Naive thymus-derived CD4-positive, alpha-beta T cell (primary cell): Measurements from ENCODE around the gene NBR1. TPM values are rescaled to one million over a fixed set of nuclear protein-coding genes. Genes with fewer than 3 reads are reported as not detected.

Source experiments
- ATAC-seq: fragments of 150-1000 bp; cut with Tn5 transposase; 2 replicates; pipeline ENCODE4 v1.10.0; 2021; ENCODE audit warnings: mild to moderate bottlenecking, moderate library complexity
- CTCF ChIA-PET: fragments of 350-600 bp; sonication (Branson Sonifier 250); formaldehyde crosslinking; loops from one replicate; lab custom pipeline; 2021; ENCODE audit warnings: antibody characterized with exemption; lab: Charles Lee
- POLR2A ChIA-PET: fragments of 350-600 bp; sonication (Branson Sonifier 250); formaldehyde crosslinking; loops from one replicate; lab custom pipeline; 2021; ENCODE audit warnings: antibody characterized with exemption, inconsistent platforms; lab: Charles Lee
- DNase-seq, 9 donors: peaks; one replicate each; pipeline versions ENCODE4 v3.0.0 to v3.0.0-alpha.2; 2020 to 2022; ENCODE audit warnings: mixed read lengths in 1 of 9
- H3K27ac ChIP-seq: one replicate; pipeline ENCODE4 v1.7.0; 2013; ENCODE audit warnings: mild to moderate bottlenecking, low read depth, low read length, moderate library complexity
- H3K27me3 ChIP-seq, 2 donors: one replicate each; pipeline ENCODE4 v1.7.0; 2013; ENCODE audit warnings: low read length in 2 of 2, mild to moderate bottlenecking in 2 of 2, moderate library complexity in 2 of 2; ENCODE audit not compliant: control insufficient read depth in 2 of 2, insufficient read depth in 2 of 2
- H3K36me3 ChIP-seq, 3 experiments: 1 replicate in 2 of 3; 2 replicates in 1 of 3; pipeline ENCODE4 v1.7.0; 2013; ENCODE audit warnings: low read length in 3 of 3, mild to moderate bottlenecking in 3 of 3, moderate library complexity in 1 of 3; ENCODE audit not compliant: insufficient read depth in 3 of 3, control insufficient read depth in 2 of 3
- H3K4me1 ChIP-seq, 2 donors: one replicate each; pipeline ENCODE4 v1.7.0; 2013; ENCODE audit warnings: low read length in 2 of 2, mild to moderate bottlenecking in 2 of 2, moderate library complexity in 1 of 2; ENCODE audit not compliant: control insufficient read depth in 2 of 2, insufficient read depth in 2 of 2
- H3K4me3 ChIP-seq: 2 replicates; pipeline ENCODE4 v1.7.0; 2013; ENCODE audit warnings: mild to moderate bottlenecking, low read length
- H3K9me3 ChIP-seq, 3 experiments: 1 replicate in 2 of 3; 2 replicates in 1 of 3; pipeline ENCODE4 v1.7.0; 2013; ENCODE audit warnings: low read length in 3 of 3; ENCODE audit not compliant: control insufficient read depth in 2 of 3
- H3K27ac Mint-ChIP-seq, 9 donors: one replicate each; pipeline ENCODE4 v1.8.0; 2020 to 2022; ENCODE audit warnings: mixed read lengths in 9 of 9, mild to moderate bottlenecking in 8 of 9, moderate library complexity in 5 of 9, inconsistent platforms in 2 of 9
- H3K27me3 Mint-ChIP-seq, 5 donors: one replicate each; pipeline ENCODE4 v1.8.0; 2021 to 2022; ENCODE audit warnings: mixed read lengths in 5 of 5, mild to moderate bottlenecking in 1 of 5
- H3K36me3 Mint-ChIP-seq, 5 donors: one replicate each; pipeline ENCODE4 v1.8.0; 2020 to 2022; ENCODE audit warnings: mixed read lengths in 5 of 5, mild to moderate bottlenecking in 3 of 5, inconsistent platforms in 1 of 5
- H3K4me1 Mint-ChIP-seq, 7 donors: one replicate each; pipeline ENCODE4 v1.8.0; 2020 to 2022; ENCODE audit warnings: mixed read lengths in 7 of 7, mild to moderate bottlenecking in 3 of 7, inconsistent platforms in 1 of 7
- H3K4me3 Mint-ChIP-seq, 10 donors: one replicate each; pipeline ENCODE4 v1.8.0; 2020 to 2022; ENCODE audit warnings: mild to moderate bottlenecking in 10 of 10, mixed read lengths in 10 of 10, moderate library complexity in 6 of 10, inconsistent platforms in 2 of 10
- H3K9me3 Mint-ChIP-seq, 11 donors: one replicate each; pipeline ENCODE4 v1.8.0; 2020 to 2022; ENCODE audit warnings: mixed read lengths in 11 of 11, mild to moderate bottlenecking in 4 of 11, inconsistent platforms in 1 of 11, moderate library complexity in 1 of 11
- intact Hi-C, 2 donors: fragments of 100-400 bp; cut with micrococcal nuclease; formaldehyde crosslinking; loops; one replicate each; pipeline ENCODE4 v1.15.1; 2023
- polyA plus RNA-seq, 2 donors: library from polyadenylated mRNA; unstranded; fragments of 300-500 nt; fragmentation: Illumina TruSeq; gene quantifications; one replicate each; pipeline ENCODE4 v1.2.3, GENCODE V29; 2021
- total RNA-seq, 6 experiments: library from RNA in 5 of 6; stranded (reverse) in 5 of 6; gene quantifications; 1 replicate in 5 of 6; 2 replicates in 1 of 6; pipeline ENCODE4 v1.2.3 and lab custom pipeline; 2021 to 2026

NBR1 gene
- total and polyA plus RNA-seq, 7 experiments from 2014 or later: 44.6 to 93.2 (median 72.2) TPM

DNA sequence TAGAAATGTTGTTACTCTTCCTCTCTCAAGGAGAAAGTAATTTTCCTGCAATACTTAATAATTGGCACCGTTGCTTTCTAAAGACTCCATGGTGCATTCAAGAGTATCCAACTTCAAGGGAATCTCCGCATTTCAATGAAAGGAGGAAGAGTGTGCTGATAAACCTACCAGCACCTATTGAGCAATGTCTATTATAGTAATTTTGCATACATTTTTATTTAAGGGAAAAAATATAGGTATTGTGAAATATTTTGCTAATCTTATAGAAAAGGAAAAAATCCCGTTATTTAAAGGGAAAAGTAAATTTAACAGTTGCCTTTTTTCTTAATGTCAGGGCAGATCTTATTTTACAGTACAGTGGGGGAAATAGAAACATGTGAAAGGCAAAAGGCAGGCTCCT is 39.6 kb downstream of the NBR1 start:
- H3K4me1 ChIP-seq: peaks cover 15 to 17% of the 10 kb centered on the region in 2 donors
- ChIA-PET POLR2A (interaction anchor here (1.3 to 6.1 kb wide), 7 partner anchors 9 to 213 kb away, joined by 4 to 64 read pairs (median 9); partner anchors contain the start of genes NBR1 and RPL27), CTCF (no interaction called here)
- peak overlapping the region; percentile 89 for H3K4me3 ChIP-seq
- peaks cover 0 to 32% (median 17%) of the 10 kb centered on the region in 5 donors for H3K36me3 Mint-ChIP-seq
- no peaks in the 10 kb centered on the region for H3K27me3 Mint-ChIP-seq
- no peak for DNase-seq
- intact Hi-C loops: loop anchor here (10.0 kb wide), 2 partner anchors 186 to 274 kb away; partner anchors contain the start of genes DHX8 (in 2 of the 2), RND2 (in 1 of the 2) and VAT1 (in 1 of the 2)
- peak overlapping the region; percentile 89 to 98 (median 94) for H3K27ac Mint-ChIP-seq
- H3K27me3 ChIP-seq: no peaks in the 10 kb centered on the region
- H3K9me3 Mint-ChIP-seq: peaks cover 0 to 2% (median 0%) of the 10 kb centered on the region in 11 donors
- H3K27ac ChIP-seq: peak overlapping the region; percentile 86
- peak overlapping the region; percentile 89 to 100 (median 96) for H3K4me3 Mint-ChIP-seq
- H3K9me3 ChIP-seq: no peaks in the 10 kb centered on the region
- H3K36me3 ChIP-seq: peaks cover 0 to 27% (median 6%) of the 10 kb centered on the region in 3 experiments
- H3K4me1 Mint-ChIP-seq: peaks cover 23 to 45% (median 38%) of the 10 kb centered on the region in 7 donors
- no peak for ATAC-seq

- intact Hi-C loops: loop anchor here (1.0 to 10.0 kb wide), 7 partner anchors 40 to 274 kb away; partner anchors contain the start of genes BRCA1 (in 2 of the 2), DHX8 (in 2 of the 2), IFI35 (in 1 of the 2) and NBR1 (in 1 of the 2)
- POLR2A ChIA-PET: interaction anchor here (0.6 to 6.1 kb wide), 13 partner anchors 9 to 720 kb away, joined by 3 to 64 read pairs (median 6); partner anchors contain the start of genes DHX8, NBR1 and RPL27
- peak overlapping the region; percentile 86 for H3K27ac ChIP-seq
- Mint-ChIP-seq H3K36me3 (peaks cover 3 to 34% (median 19%) of the 10 kb centered on the region in 5 donors), H3K9me3 (peaks cover 0 to 2% (median 0%) of the 10 kb centered on the region in 11 donors), H3K27me3 (no peaks in the 10 kb centered on the region), H3K4me1 (peaks cover 23 to 49% (median 43%) of the 10 kb centered on the region in 7 donors), H3K27ac (peak overlapping the region; percentile 89 to 98 (median 94)), H3K4me3 (peak overlapping the region; percentile 89 to 100 (median 96))
- ATAC-seq (no peak), DNase-seq (peak in 1 of 9 donors; percentile 4)
- peaks cover 15 to 17% of the 10 kb centered on the region in 2 donors for H3K4me1 ChIP-seq
- peaks cover 0 to 32% (median 6%) of the 10 kb centered on the region in 3 experiments for H3K36me3 ChIP-seq
- CTCF ChIA-PET: interaction anchor here (0.6 to 1.3 kb wide), 8 partner anchors 9 to 213 kb away, joined by 3 to 7 read pairs (median 3); partner anchors contain the start of gene RPL27
- no peaks in the 10 kb centered on the region for H3K27me3 ChIP-seq
- H3K4me3 ChIP-seq: peak overlapping the region; percentile 89
- H3K9me3 ChIP-seq: no peaks in the 10 kb centered on the region
Measured at GRCh38 chr17:43211123-43211479, 40.1 kb downstream of the NBR1 start.

- Histone ChIP-seq H3K4me3 (peak within 1 kb of the TSS; percentile 89), H3K4me1 (peaks cover 15 to 17% of the 10 kb centered on the region in 2 donors), H3K27ac (peak within 1 kb of the TSS; percentile 86), H3K27me3 (no peaks in the 10 kb centered on the region), H3K36me3 (peaks cover 0 to 34% (median 6%) of the 10 kb centered on the region in 3 experiments), H3K9me3 (no peaks in the 10 kb centered on the region)
- intact Hi-C loops: loop anchor here (1.0 to 10.0 kb wide), 7 partner anchors 40 to 273 kb away; partner anchors contain the start of genes BRCA1 (in 2 of the 2), DHX8 (in 2 of the 2), IFI35 (in 1 of the 2) and NBR1 (in 1 of the 2)
- H3K27ac Mint-ChIP-seq: peak within 1 kb of the TSS; percentile 89 to 98 (median 94)
- H3K9me3 Mint-ChIP-seq: peaks cover 0 to 2% (median 0%) of the 10 kb centered on the region in 11 donors
- DNase-seq (peak; percentile 50 to 72 (median 70)), ATAC-seq (peak; percentile 93)
- H3K27me3 Mint-ChIP-seq: no peaks in the 10 kb centered on the region
- POLR2A ChIA-PET: interaction anchor here (0.6 to 6.1 kb wide), 20 partner anchors 10 to 1281 kb away, joined by 3 to 64 read pairs (median 4); partner anchors contain the start of genes DHX8, ETV4, NBR1 and ODAD4
- peaks cover 3 to 29% (median 19%) of the 10 kb centered on the region in 5 donors for H3K36me3 Mint-ChIP-seq
- peak within 1 kb of the TSS; percentile 89 to 100 (median 96) for H3K4me3 Mint-ChIP-seq
- peaks cover 24 to 55% (median 46%) of the 10 kb centered on the region in 7 donors for H3K4me1 Mint-ChIP-seq
- CTCF ChIA-PET: interaction anchor here (0.6 to 1.3 kb wide), 9 partner anchors 10 to 214 kb away, joined by 3 to 7 read pairs (median 3); partner anchors contain the start of gene RPL27
Measured at GRCh38 chr17:43211480-43212402, 40.7 kb downstream of the NBR1 start, which contains the start of gene TMEM106A. Gene TMEM106A, plus strand, starts transcription at chr17:43211875. Its CDS starts 1,167 bp downstream, at chr17:43213042.

- DNase-seq (peak in 4 of 9 donors; percentile 2 to 40 (median 20)), ATAC-seq (no peak)
- Mint-ChIP-seq H3K4me3 (peak overlapping the region; percentile 89 to 100 (median 96)), H3K9me3 (peaks cover 0 to 2% (median 0%) of the 10 kb centered on the region in 11 donors), H3K27ac (peak overlapping the region; percentile 89 to 98 (median 94)), H3K36me3 (peaks cover 3 to 27% (median 16%) of the 10 kb centered on the region in 5 donors), H3K27me3 (no peaks in the 10 kb centered on the region), H3K4me1 (peaks cover 28 to 67% (median 57%) of the 10 kb centered on the region in 7 donors)
- intact Hi-C loops: loop anchor here (10.0 kb wide), 2 partner anchors 188 to 272 kb away; partner anchors contain the start of genes DHX8 (in 2 of the 2), RND2 (in 1 of the 2) and VAT1 (in 1 of the 2)
- ChIA-PET POLR2A (interaction anchor here (0.6 to 6.1 kb wide), 10 partner anchors 10 to 271 kb away, joined by 3 to 64 read pairs (median 4); partner anchors contain the start of gene DHX8), CTCF (interaction anchor here (1.1 to 2.1 kb wide), 2 partner anchors 122 to 127 kb away, joined by 3 to 5 read pairs; no protein-coding TSS in a partner anchor)
- Histone ChIP-seq H3K27me3 (no peaks in the 10 kb centered on the region), H3K36me3 (peaks cover 0 to 24% (median 3%) of the 10 kb centered on the region in 3 experiments), H3K4me1 (peaks cover 17 to 22% of the 10 kb centered on the region in 2 donors), H3K9me3 (no peaks in the 10 kb centered on the region), H3K27ac (peak overlapping the region; percentile 86), H3K4me3 (peak overlapping the region; percentile 89)
Measured at GRCh38 chr17:43212641-43213490, 41.9 kb downstream of the NBR1 start.

GRCh38 chr17:43213545-43213944 is 42.5 kb downstream of the NBR1 start:
- Mint-ChIP-seq H3K36me3 (peaks cover 3 to 21% (median 11%) of the 10 kb centered on the region in 5 donors), H3K9me3 (peaks cover 0 to 2% (median 0%) of the 10 kb centered on the region in 11 donors), H3K4me3 (peak overlapping the region in 7 of 10 donors; percentile 36 to 100 (median 89))

More at GRCh38 chr17:43213545-43213944, 42.5 kb downstream of the NBR1 start:
- H3K27me3 Mint-ChIP-seq: no peaks in the 10 kb centered on the region
- Histone ChIP-seq H3K9me3 (no peaks in the 10 kb centered on the region), H3K27me3 (no peaks in the 10 kb centered on the region), H3K27ac (no peak overlapping the region), H3K4me3 (no peak overlapping the region), H3K36me3 (peaks cover 0 to 18% (median 0%) of the 10 kb centered on the region in 3 experiments), H3K4me1 (peaks cover 17 to 24% of the 10 kb centered on the region in 2 donors)
- ChIA-PET POLR2A (interaction anchor here (0.7 to 6.1 kb wide), 4 partner anchors 12 to 270 kb away, joined by 5 to 64 read pairs (median 15); partner anchors contain the start of gene DHX8), CTCF (interaction anchor here (0.6 to 2.1 kb wide), 2 partner anchors 121 to 128 kb away, joined by 4 to 5 read pairs; no protein-coding TSS in a partner anchor)
- H3K27ac Mint-ChIP-seq: peak overlapping the region in 7 of 9 donors; percentile 29 to 93 (median 67)
- peaks cover 28 to 72% (median 62%) of the 10 kb centered on the region in 7 donors for H3K4me1 Mint-ChIP-seq
- intact Hi-C loops: loop anchor here (10.0 kb wide), 2 partner anchors 189 to 271 kb away; partner anchors contain the start of genes DHX8 (in 2 of the 2), RND2 (in 1 of the 2) and VAT1 (in 1 of the 2)
- no peak for ATAC-seq
- DNase-seq: no peak
